NB4 (cell line): Measurements from ENCODE around the gene SLC25A33.

Experiments used
- CTCF ChIP-seq: IDR thresholded peaks from one replicate; pipeline ENCODE4 v1.5.1; 2012; ENCODE audit warnings: low read depth, low read length
- MAX ChIP-seq: IDR thresholded peaks from 2 replicates; pipeline ENCODE4 v1.6.1; 2011; ENCODE audit warnings: low read depth, low read length
- POLR2A ChIP-seq: IDR thresholded peaks from 2 replicates; pipeline ENCODE4 v1.6.1; 2011; ENCODE audit warnings: mild to moderate bottlenecking; ENCODE audit not compliant: insufficient read length; ENCODE audit errors: extremely low read depth

- no peak for TF ChIP-seq CTCF
- TF ChIP-seq POLR2A: no peak
- no peak for TF ChIP-seq MAX
These were observed 45.9 kb upstream of the SLC25A33 start for GRCh38 chr1:9493326-9493725.
